ENCODE results near the gene CPLANE2.
"Not testable (repeated sequence)": the region's sequence is repeated elsewhere in the genome, so short reads cannot be mapped to it uniquely, and the experiment has no call there.

The CPLANE2 gene

GRCh38 chr1:16196874-16197273, 40.1 kb downstream of the CPLANE2 start:
- H3K4me3 ChIP-seq (replicated peaks; ENCODE audit: low read depth, low read length), result no peak overlapping the region
- no peak for TF ChIP-seq CTCF (IDR thresholded peaks at IDR 0.05; ENCODE audit: low read depth, low read length, missing control alignments)
- DNase-seq (ENCODE audit: extremely low read depth, low read depth), result no peak

DNA sequence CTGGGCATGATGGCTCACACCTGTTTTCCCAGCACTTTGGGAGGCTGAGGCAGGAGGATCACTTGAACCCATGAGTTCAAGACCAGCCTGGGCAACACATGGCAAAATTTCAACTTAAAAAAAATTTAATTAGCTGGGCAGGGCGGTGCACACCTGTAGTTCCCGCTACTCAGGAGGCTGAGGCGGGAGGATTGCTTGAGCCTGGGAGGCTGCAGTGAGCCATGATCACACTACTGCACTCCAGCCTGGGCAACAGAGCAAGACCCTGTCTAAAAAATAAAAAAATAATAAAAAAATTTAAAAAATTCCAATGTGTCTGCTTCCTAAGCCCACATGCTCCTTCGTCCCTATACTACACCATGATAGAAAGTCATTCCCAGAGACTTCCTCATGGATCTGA, 40.8 kb downstream of the CPLANE2 start:
- not testable (repeated sequence) for DNase-seq (ENCODE audit: extremely low read depth, low read depth); H3K4me3 ChIP-seq (replicated peaks; ENCODE audit: low read depth, low read length)

DNA sequence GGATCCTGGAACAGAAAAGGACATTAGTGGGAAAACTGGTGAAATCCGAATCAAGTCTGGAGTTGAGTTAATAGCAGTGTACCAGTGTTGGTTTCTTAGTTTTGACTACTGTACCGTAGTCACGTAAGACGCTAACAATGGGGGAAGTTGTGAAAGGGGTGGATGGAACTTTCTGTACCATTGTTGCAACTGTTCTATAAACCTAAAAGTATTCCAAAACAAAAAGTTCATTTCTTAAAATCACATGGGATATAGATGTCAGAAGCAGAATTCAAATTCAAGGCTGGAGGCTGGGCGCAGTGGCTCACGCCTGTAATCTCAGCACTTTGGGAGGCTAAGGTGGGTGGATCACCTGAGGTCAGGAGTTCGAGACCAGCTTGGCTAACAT, 41.5 kb downstream of the CPLANE2 start:
- no peak for DNase-seq (ENCODE audit: extremely low read depth, low read depth)
- no peak overlapping the region for H3K4me3 ChIP-seq (replicated peaks; ENCODE audit: low read depth, low read length)

GRCh38 chr1:16191916-16192546, 45.0 kb downstream of the CPLANE2 start:
- DNase-seq (ENCODE audit: extremely low read depth, low read depth), result no peak
- no peak overlapping the region for H3K4me3 ChIP-seq (replicated peaks; ENCODE audit: low read depth, low read length)
- TF ChIP-seq CTCF (IDR thresholded peaks at IDR 0.05; ENCODE audit: low read depth, low read length, missing control alignments), result no peak

More for the DNA sequence above, 41.5 kb downstream of the CPLANE2 start:
- TF ChIP-seq CTCF (IDR thresholded peaks at IDR 0.05; ENCODE audit: low read depth, low read length, missing control alignments), result no peak

DNA sequence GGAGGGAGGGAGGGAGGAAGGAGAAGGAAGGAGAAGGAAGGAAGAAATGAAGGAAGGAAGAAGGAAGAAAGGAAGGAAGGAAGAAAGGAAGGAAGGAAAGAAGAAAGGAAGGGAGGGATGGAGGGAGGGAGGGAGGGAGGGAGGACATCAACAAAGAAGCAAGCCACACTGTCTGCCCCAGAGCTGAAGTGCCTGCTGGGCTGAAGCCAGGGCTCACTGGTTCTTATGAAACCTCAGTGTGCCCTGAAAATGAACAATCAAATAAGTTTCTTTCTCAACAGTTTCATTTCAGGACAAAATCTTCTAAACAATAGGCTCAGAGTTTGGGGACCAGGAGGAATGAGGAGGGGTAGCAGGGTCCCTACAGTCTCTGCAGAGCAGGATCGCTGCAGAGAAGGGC, 45.7 kb downstream of the CPLANE2 start:
- no peak for TF ChIP-seq CTCF (IDR thresholded peaks at IDR 0.05; ENCODE audit: low read depth, low read length, missing control alignments)
- DNase-seq (ENCODE audit: extremely low read depth, low read depth), result no peak
- no peak overlapping the region for H3K4me3 ChIP-seq (replicated peaks; ENCODE audit: low read depth, low read length)

DNA sequence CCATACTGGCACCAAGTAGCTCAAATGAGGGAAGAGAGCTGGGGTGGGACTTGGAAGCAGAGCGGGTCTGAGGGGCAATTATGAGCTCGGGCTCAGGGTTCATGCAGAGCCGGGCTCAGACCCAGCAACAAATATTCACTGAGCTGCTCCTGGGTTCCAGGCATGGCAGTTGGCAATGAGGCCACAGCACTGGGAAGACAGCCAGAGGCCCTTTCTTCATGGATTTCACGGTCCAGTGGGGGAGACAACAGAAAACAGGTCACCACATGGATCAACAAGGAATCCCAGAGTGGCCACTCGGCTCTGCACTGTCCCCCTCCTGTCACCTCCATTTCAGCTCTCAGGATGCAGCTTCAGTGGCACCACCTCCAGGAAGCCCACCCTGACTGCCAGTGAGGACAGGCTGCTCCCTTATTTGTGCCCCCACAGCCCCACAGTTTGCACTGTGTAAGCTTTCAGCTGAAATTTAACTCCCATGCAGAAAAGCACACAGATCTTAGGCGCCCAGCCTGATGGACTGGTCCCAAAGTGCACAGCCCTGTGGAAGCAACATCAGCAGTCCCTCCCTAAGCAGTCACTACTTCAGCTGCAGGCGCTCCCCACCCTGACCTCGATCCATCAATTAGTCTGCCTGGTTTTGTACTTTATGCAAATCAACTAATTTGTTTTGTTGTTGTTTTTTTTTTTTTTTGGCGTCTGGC, 46.9 kb downstream of the CPLANE2 start:
- DNase-seq (ENCODE audit: extremely low read depth, low read depth), result no peak
- TF ChIP-seq CTCF (IDR thresholded peaks at IDR 0.05; ENCODE audit: low read depth, low read length, missing control alignments), result no peak

GRCh38 chr1:16189003-16189402, 48.0 kb downstream of the CPLANE2 start:
- DNase-seq (ENCODE audit: extremely low read depth, low read depth), result no peak
- no peak overlapping the region for H3K4me3 ChIP-seq (replicated peaks; ENCODE audit: low read depth, low read length)
- no peak for TF ChIP-seq CTCF (IDR thresholded peaks at IDR 0.05; ENCODE audit: low read depth, low read length, missing control alignments)

More for the DNA sequence above, 46.9 kb downstream of the CPLANE2 start:
- H3K4me3 ChIP-seq (replicated peaks; ENCODE audit: low read depth, low read length), result no peak overlapping the region

Data from HFF-Myc (cell line).